ENCODE data around the gene MEIOB.
"Not testable (repeated sequence)": the region's sequence is repeated elsewhere in the genome, so short reads cannot be mapped to it uniquely, and the experiment has no call there.

The MEIOB gene

DNA sequence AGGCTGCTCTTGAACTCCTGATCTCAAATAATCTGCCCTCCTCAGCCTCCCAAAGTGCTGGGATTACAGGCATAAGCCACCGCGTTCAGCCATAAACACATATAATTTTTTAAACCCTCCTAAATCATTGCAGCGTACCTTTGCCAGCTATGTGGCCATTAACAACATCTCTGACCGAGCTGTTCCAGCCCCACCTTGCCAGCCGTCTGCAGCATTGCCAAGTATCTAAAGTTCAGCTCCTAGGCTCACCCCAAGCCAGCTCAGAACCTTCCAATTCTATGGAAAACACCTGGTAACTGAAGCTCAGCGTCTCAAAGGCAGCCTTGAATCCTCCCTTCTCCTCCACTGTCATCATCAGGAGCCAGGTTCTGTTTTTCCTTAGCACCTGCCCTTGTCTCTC is 5.1 kb upstream of the MEIOB start:
- no peak for DNase-seq

GRCh38 chr16:1876468-1876867 is 4.5 kb upstream of the MEIOB start:
- no peak for DNase-seq

- DNase-seq = not testable (repeated sequence)
Measured at GRCh38 chr16:1876066-1876465, 4.1 kb upstream of the MEIOB start.

DNA sequence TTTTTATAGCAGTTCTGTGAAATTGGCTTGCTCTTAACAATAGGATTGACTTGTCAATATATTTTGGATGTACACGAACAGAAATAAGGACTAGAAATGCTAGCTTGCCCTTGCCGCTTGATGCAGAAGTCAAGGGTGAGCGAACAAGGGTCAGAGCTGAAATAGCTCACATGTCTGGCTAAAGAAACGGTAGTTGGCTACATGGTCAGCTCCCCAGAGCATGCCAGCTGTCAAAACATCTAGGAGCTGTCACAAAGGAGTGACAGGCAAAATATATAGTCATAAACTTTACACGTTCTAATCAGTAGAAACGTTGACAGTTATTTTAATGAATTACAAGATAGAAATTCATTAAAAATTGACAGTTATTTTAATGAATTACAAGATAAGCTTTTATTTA is 2.9 kb upstream of the MEIOB start:
- no peak for DNase-seq

GRCh38 chr16:1870365-1871082 is 1.4 kb downstream of the MEIOB start:
- DNase-seq = no peak

- DNase-seq = no peak
Measured at GRCh38 chr16:1865902-1866690, 5.9 kb downstream of the MEIOB start.

GRCh38 chr16:1863681-1864460 is 8.1 kb downstream of the MEIOB start:
- DNase-seq = peak; percentile 44

DNA sequence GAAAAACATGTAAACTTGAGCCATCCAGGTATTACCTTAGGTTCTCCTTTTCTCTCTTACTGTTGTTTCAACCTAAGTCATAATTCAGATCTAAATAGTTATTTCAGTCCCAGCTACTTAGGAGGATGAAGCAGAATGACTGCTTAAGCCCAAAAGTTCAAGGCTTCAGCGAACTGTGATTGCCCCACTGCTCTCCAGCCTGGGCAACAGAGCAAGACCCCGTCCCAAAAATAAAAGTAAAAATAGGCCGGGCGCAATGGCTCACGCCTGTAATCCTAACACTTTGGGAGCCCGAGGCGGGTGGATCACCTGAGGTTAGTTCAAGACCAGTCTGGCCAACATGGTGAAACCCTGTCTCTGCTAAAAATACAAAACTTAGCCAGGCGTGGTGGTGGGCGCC is 9.6 kb downstream of the MEIOB start:
- no peak for DNase-seq

- no peak for DNase-seq
Measured at GRCh38 chr16:1861730-1862129, 10.2 kb downstream of the MEIOB start.

DNA sequence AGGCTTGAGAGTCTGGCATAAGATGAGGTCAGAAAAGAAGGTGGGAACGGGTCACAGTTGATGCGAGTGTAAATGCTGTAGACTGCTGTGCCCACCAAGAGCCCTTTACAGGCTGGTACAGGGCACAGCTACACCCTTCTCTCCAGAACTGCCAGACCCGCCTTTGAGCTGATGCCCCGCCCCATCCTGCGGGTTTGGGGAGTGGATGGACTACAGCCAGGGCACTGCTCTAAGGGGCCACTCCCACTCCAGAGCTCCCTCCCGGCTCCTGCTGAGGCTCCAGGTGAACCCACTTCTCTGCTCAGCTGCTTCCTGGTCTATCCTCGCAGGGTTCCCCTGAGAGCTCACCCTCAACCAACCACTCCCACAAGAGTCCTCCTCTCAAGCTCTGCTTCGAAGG is 12.3 kb downstream of the MEIOB start:
- no peak for DNase-seq

- DNase-seq = no peak
Measured at GRCh38 chr16:1858189-1858865, 13.6 kb downstream of the MEIOB start.

DNA sequence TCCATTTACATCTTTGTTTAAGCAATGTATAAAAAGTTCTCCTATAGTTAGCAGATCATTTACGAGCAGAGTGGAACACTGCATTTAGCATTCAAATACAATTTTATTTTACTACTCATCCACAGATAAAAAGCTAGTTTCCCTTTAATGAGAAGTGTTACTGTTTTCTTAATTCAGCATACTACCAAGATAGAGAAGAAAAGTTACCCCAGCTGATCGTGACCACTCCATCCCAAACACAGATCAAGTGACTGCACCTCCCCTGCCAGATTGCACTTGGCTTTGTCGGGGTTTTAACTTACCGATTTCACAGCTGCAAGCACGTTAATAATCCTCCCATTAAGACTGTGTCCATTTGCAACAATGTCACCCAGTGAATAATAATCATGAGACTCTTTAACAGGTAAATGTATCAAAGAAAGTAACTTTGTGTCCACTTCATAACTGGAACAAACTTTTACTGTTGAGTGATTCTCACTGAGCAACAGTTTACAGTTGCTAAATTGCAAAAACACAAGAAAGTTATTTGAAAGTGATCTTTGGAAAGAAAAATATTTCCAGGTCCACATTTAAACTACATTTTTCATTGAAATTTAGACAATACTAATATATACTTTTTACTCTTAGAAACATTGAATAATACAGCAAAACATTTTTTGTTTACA is 14.4 kb downstream of the MEIOB start:
- DNase-seq = no peak

DNA sequence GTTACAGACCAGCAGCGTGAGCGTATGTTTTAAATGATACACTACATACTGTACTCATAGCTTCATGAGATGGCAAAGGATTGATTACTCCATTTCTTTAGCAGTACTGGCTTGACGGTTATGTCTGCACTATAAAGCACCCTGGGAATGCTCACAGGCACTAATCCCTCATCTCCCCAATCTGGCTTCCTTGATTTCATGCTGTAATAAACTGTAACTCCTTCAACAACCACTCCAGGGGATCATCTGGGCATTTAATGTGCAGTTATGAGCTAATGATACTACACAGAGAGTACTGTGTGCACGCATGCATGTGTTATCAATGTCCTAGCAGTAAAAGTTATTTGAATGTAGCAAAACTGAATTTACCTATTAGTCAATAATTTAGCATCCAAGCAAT is 20.2 kb downstream of the MEIOB start:
- no peak for DNase-seq

GRCh38 chr16:1850981-1851380 is 21.0 kb downstream of the MEIOB start:
- DNase-seq = no peak

DNA sequence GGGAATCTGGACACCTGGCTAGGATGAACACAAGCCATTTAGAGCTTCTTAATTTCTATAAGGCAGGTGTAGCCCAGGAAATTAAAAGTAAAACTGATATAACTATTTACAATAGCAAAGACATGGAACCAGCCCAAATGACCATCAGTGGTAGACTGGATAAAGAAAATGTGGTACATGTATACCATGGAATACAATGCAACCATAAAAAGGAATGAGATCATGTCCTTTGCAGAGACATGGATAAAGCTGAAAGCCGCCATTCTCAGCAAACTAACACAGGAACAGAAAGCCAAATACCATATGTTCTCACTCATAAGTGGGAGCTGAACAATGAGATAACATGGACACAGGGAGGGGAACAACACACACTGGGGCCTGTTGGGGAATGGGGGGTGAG is 25.5 kb downstream of the MEIOB start:
- DNase-seq = no peak

DNA sequence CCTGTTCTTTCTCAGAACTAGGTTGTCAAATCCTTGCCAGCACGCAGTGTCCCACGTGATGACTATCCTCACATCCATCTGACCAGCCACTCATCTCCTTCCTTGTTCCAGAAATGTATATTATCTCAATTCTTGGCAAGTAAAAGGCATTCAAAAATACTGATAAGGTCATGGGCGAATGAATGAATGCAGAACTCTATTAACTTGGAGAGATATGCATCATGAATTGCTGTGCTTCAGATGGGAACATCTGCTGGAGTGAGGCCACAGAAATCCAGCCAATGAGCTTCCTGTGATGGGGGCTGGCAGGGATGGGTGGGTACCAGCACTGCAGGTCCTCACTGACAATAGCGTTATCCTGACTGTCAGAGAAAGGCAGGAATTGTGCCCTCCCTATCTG is 26.0 kb downstream of the MEIOB start:
- no peak for DNase-seq

GRCh38 chr16:1839554-1839953 is 32.4 kb downstream of the MEIOB start:
- no peak for DNase-seq

DNA sequence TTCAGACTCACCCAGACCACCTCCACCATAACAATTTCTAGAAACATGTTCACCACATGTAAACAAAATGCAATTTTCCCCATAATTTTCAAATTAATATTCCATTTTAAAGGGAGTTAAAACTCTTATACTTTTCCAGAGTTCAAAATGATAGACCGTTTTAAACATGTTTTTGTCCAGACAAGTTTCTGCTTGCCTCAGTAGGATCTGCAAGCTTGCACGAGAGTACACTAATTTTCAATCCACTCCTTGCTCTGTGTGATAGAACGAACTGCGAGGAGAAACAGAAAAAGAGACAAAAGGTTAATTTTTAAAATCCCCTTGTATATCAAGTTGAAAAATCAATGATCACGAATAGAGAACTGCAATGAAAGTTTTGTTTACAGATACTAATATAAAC is 37.9 kb downstream of the MEIOB start:
- no peak for DNase-seq

DNA sequence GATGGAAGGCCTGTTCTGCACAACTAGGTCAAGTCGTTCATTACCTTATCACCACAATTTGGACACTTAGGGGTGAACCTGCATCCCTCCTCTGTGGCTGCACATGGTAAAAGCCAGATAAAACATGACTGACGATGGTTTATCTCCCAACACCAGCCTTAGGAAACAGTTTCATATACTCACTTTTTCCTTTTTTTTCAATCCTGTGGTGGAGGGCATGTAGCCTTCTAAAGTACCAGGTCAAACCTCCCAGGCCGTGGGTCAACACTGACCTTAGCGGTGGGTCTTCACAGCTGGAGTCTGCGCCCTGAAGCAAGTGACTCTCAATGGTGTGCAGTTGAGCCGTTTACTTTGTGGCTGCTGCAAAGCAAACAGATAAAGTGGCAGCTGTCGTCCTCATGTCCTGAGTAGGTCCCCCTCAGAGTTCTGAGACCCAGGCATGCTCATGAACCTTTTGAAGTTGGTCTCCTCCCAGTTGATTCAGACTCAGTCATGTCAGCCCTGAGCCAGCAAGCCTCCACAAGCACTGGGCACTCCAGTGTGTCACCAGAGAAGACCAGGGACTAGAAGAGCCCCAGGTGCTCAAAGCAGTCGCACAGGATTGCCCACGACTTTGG is 39.0 kb downstream of the MEIOB start:
- no peak for DNase-seq

GRCh38 chr16:1831186-1832075 is 40.5 kb downstream of the MEIOB start:
- no peak for DNase-seq

GRCh38 chr16:1830213-1830612 is 41.8 kb downstream of the MEIOB start:
- DNase-seq = no peak
